ENCODE measurements around the gene ICAM1. TPM values are rescaled to one million over a fixed set of nuclear protein-coding genes. Genes with fewer than 3 reads are reported as not detected.

ICAM1 gene
- total RNA-seq, 1 experiment from 2014 or later: 4.6 TPM

DNA sequence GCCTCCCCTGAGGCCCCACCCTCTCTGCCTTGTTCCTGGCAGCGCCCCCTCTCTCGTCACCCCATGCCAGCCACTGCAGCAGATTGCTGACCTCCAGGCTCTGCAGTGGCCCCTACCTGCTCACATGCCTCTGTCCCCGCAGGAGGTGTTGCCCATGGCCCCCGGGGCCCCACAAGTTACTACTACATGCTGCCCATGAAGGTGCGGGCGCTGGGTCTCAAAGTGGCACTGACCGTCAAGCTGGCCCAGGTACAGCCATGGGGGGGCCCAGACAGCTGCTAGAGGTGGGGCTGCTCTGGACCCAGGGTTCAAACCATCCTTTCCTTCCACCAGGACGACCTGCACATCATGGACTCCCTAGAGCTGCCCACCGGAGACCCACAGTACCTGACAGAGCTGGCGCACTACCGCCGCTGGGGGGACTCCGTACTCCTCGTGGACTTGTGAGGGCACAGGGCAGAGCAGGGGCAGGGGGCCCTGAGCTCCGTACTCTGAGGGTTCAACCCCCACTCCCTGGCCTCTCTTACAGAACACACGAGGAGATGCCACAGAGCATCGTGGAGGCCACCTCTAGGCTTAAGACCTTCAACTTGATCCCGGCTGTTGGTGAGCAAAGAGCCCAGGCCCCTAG, 12.7 kb upstream of the ICAM1 start:
- Mint-ChIP-seq H3K27me3 (ENCODE audit: insufficient read depth, unreplicated experiment) (no peaks in the 10 kb centered on the region), H3K36me3 (ENCODE audit: insufficient read depth, unreplicated experiment) (peaks cover 48% of the 10 kb centered on the region), H3K27ac (ENCODE audit: low read depth, unreplicated experiment) (no peak overlapping the region), H3K9me3 (ENCODE audit: unreplicated experiment) (no peaks in the 10 kb centered on the region), H3K4me3 (ENCODE audit: unreplicated experiment) (no peak overlapping the region), H3K4me1 (ENCODE audit: insufficient read depth, unreplicated experiment) (peaks cover 5% of the 10 kb centered on the region)
- no peak for DNase-seq (ENCODE audit: unreplicated experiment)
- TF ChIP-seq, protein P1, sequence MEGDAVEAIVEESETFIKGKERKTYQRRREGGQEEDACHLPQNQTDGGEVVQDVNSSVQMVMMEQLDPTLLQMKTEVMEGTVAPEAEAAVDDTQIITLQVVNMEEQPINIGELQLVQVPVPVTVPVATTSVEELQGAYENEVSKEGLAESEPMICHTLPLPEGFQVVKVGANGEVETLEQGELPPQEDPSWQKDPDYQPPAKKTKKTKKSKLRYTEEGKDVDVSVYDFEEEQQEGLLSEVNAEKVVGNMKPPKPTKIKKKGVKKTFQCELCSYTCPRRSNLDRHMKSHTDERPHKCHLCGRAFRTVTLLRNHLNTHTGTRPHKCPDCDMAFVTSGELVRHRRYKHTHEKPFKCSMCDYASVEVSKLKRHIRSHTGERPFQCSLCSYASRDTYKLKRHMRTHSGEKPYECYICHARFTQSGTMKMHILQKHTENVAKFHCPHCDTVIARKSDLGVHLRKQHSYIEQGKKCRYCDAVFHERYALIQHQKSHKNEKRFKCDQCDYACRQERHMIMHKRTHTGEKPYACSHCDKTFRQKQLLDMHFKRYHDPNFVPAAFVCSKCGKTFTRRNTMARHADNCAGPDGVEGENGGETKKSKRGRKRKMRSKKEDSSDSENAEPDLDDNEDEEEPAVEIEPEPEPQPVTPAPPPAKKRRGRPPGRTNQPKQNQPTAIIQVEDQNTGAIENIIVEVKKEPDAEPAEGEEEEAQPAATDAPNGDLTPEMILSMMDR (IDR thresholded peaks at IDR 0.05; ENCODE audit: unreplicated experiment): no peak
- intact Hi-C loops (cut with micrococcal nuclease): no loop called here
- no TSS peak for BruUV-seq (replicated peaks)
- ChIA-PET POLR2A (interaction anchor here (0.5 to 3.1 kb wide), 9 partner anchors 12 to 198 kb away, joined by 3 to 19 read pairs (median 4); partner anchors contain the start of genes CDC37, ICAM1 and TYK2), CTCF (interaction anchor here (0.6 to 5.0 kb wide), 27 partner anchors 8 to 1274 kb away, joined by 3 to 68 read pairs (median 4); partner anchors contain the start of gene ICAM1)

GRCh38 chr19:10259162-10259905, 11.6 kb upstream of the ICAM1 start:
- intact Hi-C loops (cut with micrococcal nuclease): loop anchor here (1.0 kb wide), 1 partner anchor 130 kb away; no protein-coding TSS in a partner anchor
- no peaks in the 10 kb centered on the region for H3K4me1 Mint-ChIP-seq (ENCODE audit: insufficient read depth, unreplicated experiment)
- ChIA-PET POLR2A (interaction anchor here (0.5 to 3.1 kb wide), 18 partner anchors 11 to 225 kb away, joined by 3 to 23 read pairs (median 4); partner anchors contain the start of genes CDC37, DNMT1, ICAM1 and ICAM5), CTCF (interaction anchor here (0.6 to 5.0 kb wide), 39 partner anchors 8 to 1273 kb away, joined by 3 to 68 read pairs (median 4); partner anchors contain the start of gene ICAM1)
- BruUV-seq (replicated peaks): no TSS peak
- no peak overlapping the region for H3K4me3 Mint-ChIP-seq (ENCODE audit: unreplicated experiment)
- no peak overlapping the region for H3K27ac Mint-ChIP-seq (ENCODE audit: low read depth, unreplicated experiment)
- H3K9me3 Mint-ChIP-seq (ENCODE audit: unreplicated experiment): no peaks in the 10 kb centered on the region
- H3K27me3 Mint-ChIP-seq (ENCODE audit: insufficient read depth, unreplicated experiment): no peaks in the 10 kb centered on the region
- DNase-seq (ENCODE audit: unreplicated experiment): peak; percentile 92
- TF ChIP-seq, protein P1 (IDR thresholded peaks at IDR 0.05; ENCODE audit: unreplicated experiment): peak; percentile 70
- peaks cover 43% of the 10 kb centered on the region for H3K36me3 Mint-ChIP-seq (ENCODE audit: insufficient read depth, unreplicated experiment)

DNA sequence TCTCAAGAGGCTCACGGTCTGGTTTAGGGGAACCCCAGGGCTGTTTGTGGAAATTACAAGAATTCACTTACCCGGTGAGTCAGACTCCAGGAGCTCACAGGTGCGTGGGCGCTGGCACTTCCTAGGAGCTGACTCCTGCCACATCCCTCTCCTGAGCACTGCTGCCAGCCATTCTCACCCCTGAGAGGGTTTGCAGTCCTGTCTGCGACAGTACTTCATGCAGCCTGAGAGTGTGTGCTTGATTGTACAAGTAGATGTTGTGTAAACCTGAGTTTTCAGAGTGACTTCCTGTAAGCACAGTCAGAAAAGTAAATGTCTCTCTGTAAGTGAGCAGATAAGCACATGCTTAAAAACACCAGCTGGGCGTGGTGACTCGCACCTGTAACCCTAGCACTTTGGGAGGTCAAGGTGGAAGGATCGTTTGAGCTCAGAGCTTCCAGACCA, 10.8 kb upstream of the ICAM1 start:
- Mint-ChIP-seq H3K4me1 (ENCODE audit: insufficient read depth, unreplicated experiment) (no peaks in the 10 kb centered on the region), H3K9me3 (ENCODE audit: unreplicated experiment) (no peaks in the 10 kb centered on the region), H3K27me3 (ENCODE audit: insufficient read depth, unreplicated experiment) (no peaks in the 10 kb centered on the region), H3K4me3 (ENCODE audit: unreplicated experiment) (no peak overlapping the region), H3K27ac (ENCODE audit: low read depth, unreplicated experiment) (peak overlapping the region; percentile 35), H3K36me3 (ENCODE audit: insufficient read depth, unreplicated experiment) (peaks cover 35% of the 10 kb centered on the region)
- POLR2A ChIA-PET: interaction anchor here (0.5 to 3.1 kb wide), 15 partner anchors 8 to 296 kb away, joined by 3 to 23 read pairs (median 4); partner anchors contain the start of genes CDC37, DNMT1, ICAM1 and ICAM5
- peak; percentile 87 for DNase-seq (ENCODE audit: unreplicated experiment)
- TF ChIP-seq, protein P1 (IDR thresholded peaks at IDR 0.05; ENCODE audit: unreplicated experiment): no peak
- intact Hi-C loops (cut with micrococcal nuclease): no loop called here
- no TSS peak for BruUV-seq (replicated peaks)
- CTCF ChIA-PET: interaction anchor here (0.5 to 5.0 kb wide), 31 partner anchors 7 to 454 kb away, joined by 3 to 68 read pairs (median 4); partner anchors contain the start of genes CDC37, ICAM1 and MRPL4

- H3K27me3 Mint-ChIP-seq (ENCODE audit: insufficient read depth, unreplicated experiment): no peaks in the 10 kb centered on the region
- intact Hi-C loops (cut with micrococcal nuclease): no loop called here
- DNase-seq (ENCODE audit: unreplicated experiment): no peak
- H3K4me1 Mint-ChIP-seq (ENCODE audit: insufficient read depth, unreplicated experiment): no peaks in the 10 kb centered on the region
- no peaks in the 10 kb centered on the region for H3K9me3 Mint-ChIP-seq (ENCODE audit: unreplicated experiment)
- no TSS peak for BruUV-seq (replicated peaks)
- ChIA-PET CTCF (interaction anchor here (0.7 to 1.0 kb wide), 4 partner anchors 122 to 150 kb away, joined by 3 to 5 read pairs (median 4); no protein-coding TSS in a partner anchor), POLR2A (no interaction called here)
- H3K27ac Mint-ChIP-seq (ENCODE audit: low read depth, unreplicated experiment): no peak overlapping the region
- TF ChIP-seq, protein P1 (IDR thresholded peaks at IDR 0.05; ENCODE audit: unreplicated experiment): no peak
- no peak overlapping the region for H3K4me3 Mint-ChIP-seq (ENCODE audit: unreplicated experiment)
- peaks cover 13% of the 10 kb centered on the region for H3K36me3 Mint-ChIP-seq (ENCODE audit: insufficient read depth, unreplicated experiment)
These were observed 8.1 kb upstream of the ICAM1 start for GRCh38 chr19:10262771-10263170.
